Prostate gland (tissue), 2 donors: ENCODE results near the gene BIN1. TPM values are rescaled to one million over a fixed set of nuclear protein-coding genes. Genes with fewer than 3 reads are reported as not detected.
"Not testable (repeated sequence)": the region's sequence is repeated elsewhere in the genome, so short reads cannot be mapped to it uniquely, and the experiment has no call there.

Source experiments
- DNase-seq: peaks from one replicate; pipeline ENCODE4 v3.0.0-alpha.2; 2019; ENCODE audit warnings: low spot score
- H3K27ac ChIP-seq, 2 donors: fragments of 200-600 bp; sonication (generic); 2 replicates each; pipeline ENCODE4 v1.5.1; 2017 to 2019
- H3K27me3 ChIP-seq: fragments of 200-600 bp; sonication (generic); replicated peaks from 2 replicates; pipeline ENCODE4 v1.5.1; 2019; ENCODE audit not compliant: insufficient read depth
- H3K36me3 ChIP-seq, 2 donors: fragments of 200-600 bp; sonication (generic); 1 replicate in 1 of 2; 2 replicates in 1 of 2; pipeline versions ENCODE4 v1.5.1 to v1.8.1; 2017 to 2019
- H3K4me1 ChIP-seq: fragments of 200-600 bp; sonication (generic); replicated peaks from 2 replicates; pipeline ENCODE4 v1.5.1; 2019
- H3K4me3 ChIP-seq, 2 donors: fragments of 200-600 bp; sonication (generic); 2 replicates each; pipeline ENCODE4 v1.5.1; 2017 to 2019
- H3K9me3 ChIP-seq: fragments of 200-600 bp; sonication (generic); 2 replicates; pipeline ENCODE4 v1.5.1; 2017
- POLR2A ChIP-seq: fragments of 450-650 bp; IDR thresholded peaks from one replicate; pipeline ENCODE4 v1.6.1; 2016; ENCODE audit warnings: antibody characterized with exemption, mild to moderate bottlenecking
- POLR2AphosphoS5 ChIP-seq: sonication (generic); formaldehyde crosslinking; IDR thresholded peaks from one replicate; pipeline ENCODE4 v1.6.1; 2017; ENCODE audit warnings: antibody characterized with exemption
- WGBS: methylation state at CpG from one replicate; pipeline ENCODE4 v1.1.5; 2018; 5-methylcytosine and 5-hydroxymethylcytosine counted together
- intact Hi-C: fragments of 100-400 bp; cut with DNase I; formaldehyde crosslinking; loops from one replicate; pipeline ENCODE4 v1.14.2; 2022
- total RNA-seq, 2 donors: library from RNA; depleted of rRNA; stranded (reverse); fragments of >200 nt; gene quantifications; one replicate each; pipeline ENCODE4 v1.1.0, GENCODE V29; 2016
- TF ChIP-seq, protein P1 (sequence below), 4 experiments: fragments of 200-600 bp in 2 of 4; fragments of 450-650 bp in 2 of 4; sonication (generic) in 2 of 4; IDR thresholded peaks; 1 replicate in 3 of 4; 2 replicates in 1 of 4; pipeline ENCODE4 v1.5.1; 2016 to 2019; ENCODE audit warnings: antibody characterized with exemption in 4 of 4, mild to moderate bottlenecking in 2 of 4, moderate library complexity in 2 of 4

Gene BIN1
- total RNA-seq, 2 donors from 2014 or later = 65.6 to 70.1 TPM

DNA sequence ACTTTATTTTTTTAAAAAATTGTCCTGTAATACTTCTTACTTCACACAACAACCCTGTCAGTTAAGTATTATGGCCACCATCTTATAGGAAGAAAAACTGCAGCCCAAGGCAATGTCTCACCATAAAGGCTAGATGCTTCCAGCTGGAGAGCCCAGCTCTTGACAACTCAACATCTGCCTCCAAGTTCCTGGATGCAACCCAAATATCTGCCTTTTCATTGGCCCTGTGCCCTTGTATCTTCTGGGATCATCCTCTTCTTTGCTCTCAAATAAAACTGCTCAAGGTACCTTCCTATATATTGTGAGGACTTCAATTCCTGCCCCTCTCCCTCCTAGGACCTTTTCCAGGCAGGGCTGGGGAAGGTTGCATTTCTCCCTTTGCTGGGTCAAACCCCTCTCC lies 69.5 kb downstream of the BIN1 start:
- H3K27ac ChIP-seq = no peak overlapping the region
- no peak overlapping the region for H3K4me3 ChIP-seq
- TF ChIP-seq, protein P1, sequence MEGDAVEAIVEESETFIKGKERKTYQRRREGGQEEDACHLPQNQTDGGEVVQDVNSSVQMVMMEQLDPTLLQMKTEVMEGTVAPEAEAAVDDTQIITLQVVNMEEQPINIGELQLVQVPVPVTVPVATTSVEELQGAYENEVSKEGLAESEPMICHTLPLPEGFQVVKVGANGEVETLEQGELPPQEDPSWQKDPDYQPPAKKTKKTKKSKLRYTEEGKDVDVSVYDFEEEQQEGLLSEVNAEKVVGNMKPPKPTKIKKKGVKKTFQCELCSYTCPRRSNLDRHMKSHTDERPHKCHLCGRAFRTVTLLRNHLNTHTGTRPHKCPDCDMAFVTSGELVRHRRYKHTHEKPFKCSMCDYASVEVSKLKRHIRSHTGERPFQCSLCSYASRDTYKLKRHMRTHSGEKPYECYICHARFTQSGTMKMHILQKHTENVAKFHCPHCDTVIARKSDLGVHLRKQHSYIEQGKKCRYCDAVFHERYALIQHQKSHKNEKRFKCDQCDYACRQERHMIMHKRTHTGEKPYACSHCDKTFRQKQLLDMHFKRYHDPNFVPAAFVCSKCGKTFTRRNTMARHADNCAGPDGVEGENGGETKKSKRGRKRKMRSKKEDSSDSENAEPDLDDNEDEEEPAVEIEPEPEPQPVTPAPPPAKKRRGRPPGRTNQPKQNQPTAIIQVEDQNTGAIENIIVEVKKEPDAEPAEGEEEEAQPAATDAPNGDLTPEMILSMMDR (IDR thresholded peaks at IDR 0.05) = no peak
- no peak for TF ChIP-seq POLR2A
- TF ChIP-seq POLR2AphosphoS5 = no peak
- no peak for DNase-seq
- H3K4me1 ChIP-seq = no peaks in the 10 kb centered on the region
- H3K9me3 ChIP-seq = no peaks in the 10 kb centered on the region
- intact Hi-C loops = no loop called here
- no peaks in the 10 kb centered on the region for H3K27me3 ChIP-seq
- H3K36me3 ChIP-seq = no peaks in the 10 kb centered on the region

DNA sequence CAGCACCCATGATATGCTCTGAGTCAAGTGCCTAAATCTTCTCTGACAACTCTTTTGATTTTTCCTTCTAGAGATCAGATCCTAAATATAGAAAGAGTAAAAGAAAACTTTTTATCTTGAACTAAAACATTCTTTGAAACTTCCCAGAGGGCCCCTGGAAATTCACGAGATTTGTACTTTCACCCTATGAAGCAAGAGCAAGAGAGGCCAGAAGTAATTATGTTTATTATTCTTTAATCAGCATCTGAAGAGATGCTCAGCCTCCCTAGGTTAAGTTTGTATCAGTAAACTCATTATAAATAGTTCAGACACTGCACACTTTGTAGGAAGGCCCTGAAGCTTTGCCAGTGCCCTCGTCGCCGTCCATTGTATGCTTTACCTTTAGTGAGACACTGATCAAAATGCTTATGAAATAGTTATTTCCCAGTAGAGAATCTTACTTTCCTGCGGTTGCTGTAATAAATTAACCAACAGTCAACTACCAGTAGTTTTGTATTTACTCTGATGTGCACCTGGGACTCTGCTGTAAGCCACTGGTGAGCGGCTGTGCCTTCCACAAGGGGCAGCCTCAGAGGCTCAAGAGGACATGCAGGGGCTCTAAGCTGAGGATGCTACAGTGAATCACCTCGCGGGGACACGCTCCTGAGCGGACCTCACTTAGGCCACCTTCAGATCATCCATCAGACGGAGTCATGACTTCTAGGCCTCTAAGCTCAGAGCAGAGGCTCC lies 71.9 kb downstream of the BIN1 start:
- no peak for DNase-seq
- intact Hi-C loops = no loop called here
- Histone ChIP-seq H3K4me1 (no peaks in the 10 kb centered on the region), H3K9me3 (no peaks in the 10 kb centered on the region), H3K27ac (no peak overlapping the region), H3K27me3 (no peaks in the 10 kb centered on the region), H3K36me3 (no peaks in the 10 kb centered on the region), H3K4me3 (no peak overlapping the region)
- 81% methylated on average over 11 of the region's 11 CpGs for WGBS
- TF ChIP-seq, protein P1 (IDR thresholded peaks at IDR 0.05) = no peak
- TF ChIP-seq POLR2AphosphoS5 (no peak), POLR2A (no peak)

DNA sequence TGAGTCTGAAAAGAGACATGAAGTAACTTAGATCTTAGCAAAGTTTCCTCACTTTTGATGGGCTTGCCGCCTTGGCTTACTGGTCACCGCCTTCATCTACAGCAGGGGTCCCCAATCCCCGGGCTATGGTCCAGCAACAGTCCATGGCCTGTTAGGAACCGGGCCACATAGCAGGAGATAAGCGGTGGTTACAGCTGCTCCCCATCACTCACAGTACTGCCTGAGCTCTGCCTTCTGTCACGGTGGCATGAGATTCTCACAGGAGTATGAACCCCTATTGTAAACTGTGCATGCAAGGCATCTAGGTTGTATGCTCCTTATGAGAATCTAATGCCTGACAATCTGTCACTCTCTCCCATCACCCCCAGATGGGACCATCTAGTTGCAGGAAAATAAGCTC lies 72.9 kb downstream of the BIN1 start:
- Histone ChIP-seq H3K27me3 (no peaks in the 10 kb centered on the region), H3K4me1 (no peaks in the 10 kb centered on the region), H3K4me3 (no peak overlapping the region), H3K36me3 (no peaks in the 10 kb centered on the region), H3K27ac (no peak overlapping the region), H3K9me3 (no peaks in the 10 kb centered on the region)
- DNase-seq = no peak
- WGBS = 84% methylated on average over 6 of the region's 6 CpGs
- intact Hi-C loops = no loop called here
- TF ChIP-seq, protein P1 (IDR thresholded peaks at IDR 0.05) = no peak

DNA sequence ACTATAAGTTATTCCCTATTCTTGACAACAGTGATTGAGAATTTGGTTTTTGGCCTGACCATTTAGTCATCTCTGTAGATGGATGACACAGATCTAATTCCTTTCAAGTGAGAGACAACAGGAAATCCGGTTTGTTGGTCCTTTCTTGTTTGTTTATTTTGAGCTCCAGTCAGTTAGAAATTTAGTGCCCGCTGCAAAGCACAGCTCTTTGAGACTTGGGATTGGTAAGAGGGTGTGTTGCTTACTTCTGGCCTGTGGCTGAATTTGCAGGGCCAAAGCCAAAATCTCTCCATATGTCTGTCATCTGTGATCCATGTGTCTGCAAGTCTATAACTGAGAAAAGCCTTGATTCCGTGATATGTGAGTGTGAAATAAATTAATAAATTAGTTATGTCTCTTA lies 74.3 kb downstream of the BIN1 start:
- H3K4me3 ChIP-seq = no peak overlapping the region
- no peaks in the 10 kb centered on the region for H3K4me1 ChIP-seq
- no peak for TF ChIP-seq POLR2AphosphoS5
- TF ChIP-seq, protein P1 (IDR thresholded peaks at IDR 0.05) = no peak
- no peak overlapping the region for H3K27ac ChIP-seq
- H3K27me3 ChIP-seq = peaks cover 3% of the 10 kb centered on the region
- DNase-seq = no peak
- no peaks in the 10 kb centered on the region for H3K36me3 ChIP-seq
- H3K9me3 ChIP-seq = no peaks in the 10 kb centered on the region
- intact Hi-C loops = no loop called here
- WGBS = 64% methylated on average over 3 of the region's 3 CpGs

DNA sequence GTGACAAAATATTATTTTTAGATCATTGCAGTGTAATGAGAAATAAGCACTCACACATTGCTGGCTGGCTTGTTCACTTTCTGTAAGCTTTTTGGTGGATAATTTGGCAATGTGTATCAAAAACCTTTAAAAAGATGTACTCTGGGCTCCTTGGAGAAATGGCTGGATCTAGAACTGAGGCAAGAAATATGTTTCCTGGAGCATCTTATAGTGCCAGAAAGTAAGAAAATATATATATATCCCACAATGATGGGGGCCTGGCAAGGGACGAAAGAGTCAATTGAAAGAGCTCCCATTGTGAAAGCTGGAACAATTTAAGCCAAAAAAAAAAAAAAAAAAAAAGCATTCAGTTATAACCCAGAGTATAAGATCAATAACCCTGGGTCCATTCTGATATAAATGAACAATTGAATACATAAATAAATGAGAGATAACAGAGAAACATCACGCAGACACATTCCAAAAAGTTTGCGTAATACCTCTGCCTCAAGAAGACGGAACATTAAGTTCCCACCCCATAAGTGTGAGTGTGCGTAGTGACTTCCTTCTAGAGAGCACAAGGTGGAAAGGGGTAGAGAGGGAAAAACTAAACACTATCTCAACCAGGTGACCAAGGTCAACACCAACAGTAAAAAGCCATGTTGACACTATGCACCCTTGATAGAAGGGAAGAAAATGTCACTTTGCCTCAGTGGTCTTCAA lies 77.5 kb downstream of the BIN1 start:
- 84% methylated on average over 5 of the region's 5 CpGs for WGBS
- no peak overlapping the region for H3K27ac ChIP-seq
- H3K4me3 ChIP-seq = no peak overlapping the region
- peaks cover 3% of the 10 kb centered on the region for H3K27me3 ChIP-seq
- TF ChIP-seq POLR2AphosphoS5 (no peak), POLR2A (no peak)
- TF ChIP-seq, protein P1 (IDR thresholded peaks at IDR 0.05) = no peak
- H3K4me1 ChIP-seq = no peaks in the 10 kb centered on the region
- intact Hi-C loops = no loop called here
- H3K9me3 ChIP-seq = no peaks in the 10 kb centered on the region
- H3K36me3 ChIP-seq = no peaks in the 10 kb centered on the region
- no peak for DNase-seq

DNA sequence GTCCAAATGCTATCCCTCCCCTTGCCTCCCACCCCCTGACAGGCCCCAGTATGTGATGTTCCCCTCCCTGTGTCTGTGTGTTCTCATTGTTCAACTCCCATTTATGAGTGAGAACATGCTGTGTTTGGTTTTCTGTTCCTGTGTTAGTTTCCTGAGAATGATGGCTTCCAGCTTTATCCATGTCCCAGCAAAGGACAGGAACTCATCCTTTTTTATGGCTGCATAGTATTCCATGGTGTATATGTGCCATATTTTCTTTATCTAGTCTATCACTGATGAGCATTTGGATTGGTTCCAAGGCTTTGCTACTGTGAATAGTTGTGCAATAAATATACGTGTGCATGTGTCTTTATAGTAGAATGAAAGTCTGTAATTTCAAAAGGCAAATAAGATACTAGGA lies 78.2 kb downstream of the BIN1 start:
- 35% methylated on average over 1 of the region's 1 CpG for WGBS
- DNase-seq, H3K36me3 ChIP-seq, H3K4me3 ChIP-seq, intact Hi-C loops, H3K4me1 ChIP-seq, H3K27ac ChIP-seq, H3K9me3 ChIP-seq, H3K27me3 ChIP-seq: not testable (repeated sequence)
